BLaER1 (cell line): ENCODE results near the gene CA12.

Experiments
- H3K27ac ChIP-seq: shearing (Covaris generic); formaldehyde crosslinking; 2 replicates; pipeline ENCODE4 v1.8.1; 2022
- H3K27me3 ChIP-seq: shearing (Covaris generic); formaldehyde crosslinking; 2 replicates; pipeline ENCODE4 v1.8.1; 2022
- H3K36me3 ChIP-seq: shearing (Covaris generic); formaldehyde crosslinking; 2 replicates; pipeline ENCODE4 v1.8.1; 2022
- H3K4me1 ChIP-seq: shearing (Covaris generic); formaldehyde crosslinking; 2 replicates; pipeline ENCODE4 v1.8.1; 2022
- H3K4me2 ChIP-seq: shearing (Covaris generic); formaldehyde crosslinking; 2 replicates; pipeline ENCODE4 v1.8.1; 2022
- H3K4me3 ChIP-seq: shearing (Covaris generic); formaldehyde crosslinking; 2 replicates; pipeline ENCODE4 v1.8.1; 2022
- H3K9ac ChIP-seq: shearing (Covaris generic); formaldehyde crosslinking; 2 replicates; pipeline ENCODE4 v1.8.1; 2022
- H3K9me3 ChIP-seq: shearing (Covaris generic); formaldehyde crosslinking; 2 replicates; pipeline ENCODE4 v1.8.1; 2022
- H4K20me1 ChIP-seq: shearing (Covaris generic); formaldehyde crosslinking; 2 replicates; pipeline ENCODE4 v1.8.1; 2022
- Cebpa-rat ChIP-seq: shearing (Covaris generic); IDR thresholded peaks from 2 replicates; pipeline ENCODE4 v1.8.1; 2022

The CA12 gene

DNA sequence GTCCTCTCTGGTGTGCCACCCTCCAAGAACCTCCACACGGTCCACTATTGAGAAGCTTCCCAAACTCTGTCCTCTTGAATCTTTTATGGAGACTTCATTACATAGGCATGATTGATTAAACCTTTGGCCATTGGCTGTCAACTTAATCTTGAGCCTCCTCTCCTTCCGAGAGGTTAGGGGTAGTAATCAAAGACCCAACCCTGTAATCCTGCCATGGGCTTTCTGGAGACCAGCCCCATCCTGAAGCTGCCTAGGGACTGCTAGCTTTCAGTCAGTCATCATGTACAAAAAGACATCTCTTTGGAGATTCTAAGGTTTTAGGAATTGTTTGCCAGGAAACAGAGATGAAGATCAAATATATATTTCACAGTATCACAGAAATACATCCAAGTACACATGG, 67.2 kb downstream of the CA12 start:
- Histone ChIP-seq H3K4me2 (no peak overlapping the region), H3K9me3 (no peaks in the 10 kb centered on the region), H3K9ac (no peak overlapping the region), H3K36me3 (no peaks in the 10 kb centered on the region), H3K27ac (no peak overlapping the region), H4K20me1 (no peaks in the 10 kb centered on the region), H3K4me1 (no peaks in the 10 kb centered on the region), H3K4me3 (no peak overlapping the region), H3K27me3 (no peaks in the 10 kb centered on the region)
- TF ChIP-seq Cebpa-rat = no peak

DNA sequence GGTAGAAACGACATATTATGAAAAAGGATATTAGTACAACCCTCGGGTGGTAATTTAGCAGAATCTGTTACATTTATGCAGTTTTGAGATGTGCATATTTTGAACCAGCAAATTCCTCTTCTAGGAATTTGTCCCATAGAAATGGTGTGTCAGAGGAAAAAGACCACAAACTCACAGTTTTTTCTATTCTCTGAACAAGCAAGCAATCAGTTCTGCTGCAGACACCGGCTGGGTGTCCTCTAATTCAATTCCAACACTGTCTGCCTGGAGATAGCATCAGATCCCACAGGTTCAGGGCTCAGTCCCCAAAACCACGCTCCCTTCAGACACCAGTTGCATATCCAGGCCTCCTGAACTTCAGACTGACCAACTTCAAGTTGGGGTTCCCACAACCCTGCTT, 67.8 kb downstream of the CA12 start:
- TF ChIP-seq Cebpa-rat = no peak
- Histone ChIP-seq H3K9me3 (no peaks in the 10 kb centered on the region), H3K4me1 (no peaks in the 10 kb centered on the region), H3K27me3 (no peaks in the 10 kb centered on the region), H3K9ac (no peak overlapping the region), H3K4me3 (no peak overlapping the region), H4K20me1 (no peaks in the 10 kb centered on the region), H3K27ac (no peak overlapping the region), H3K36me3 (no peaks in the 10 kb centered on the region), H3K4me2 (no peak overlapping the region)

DNA sequence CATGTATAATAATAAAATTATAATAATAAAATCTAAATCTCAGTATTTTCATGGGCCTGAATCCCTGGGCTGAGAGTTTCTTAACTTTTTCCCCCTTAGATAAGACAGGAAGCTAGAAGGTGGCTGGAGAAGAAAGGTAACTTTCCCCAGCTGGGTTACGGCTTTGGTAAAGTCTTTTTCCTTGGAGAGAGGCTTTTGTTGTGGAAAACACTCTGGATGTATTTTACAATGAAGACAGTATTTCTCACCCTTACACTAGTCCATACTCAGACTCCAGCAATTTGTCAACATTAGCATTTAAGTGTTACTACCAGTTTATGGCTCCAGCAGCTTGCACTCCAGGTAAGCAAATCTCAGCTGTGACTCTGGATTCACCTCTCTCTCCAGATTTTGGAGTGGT, 69.4 kb downstream of the CA12 start:
- H3K36me3 ChIP-seq = no peaks in the 10 kb centered on the region

DNA sequence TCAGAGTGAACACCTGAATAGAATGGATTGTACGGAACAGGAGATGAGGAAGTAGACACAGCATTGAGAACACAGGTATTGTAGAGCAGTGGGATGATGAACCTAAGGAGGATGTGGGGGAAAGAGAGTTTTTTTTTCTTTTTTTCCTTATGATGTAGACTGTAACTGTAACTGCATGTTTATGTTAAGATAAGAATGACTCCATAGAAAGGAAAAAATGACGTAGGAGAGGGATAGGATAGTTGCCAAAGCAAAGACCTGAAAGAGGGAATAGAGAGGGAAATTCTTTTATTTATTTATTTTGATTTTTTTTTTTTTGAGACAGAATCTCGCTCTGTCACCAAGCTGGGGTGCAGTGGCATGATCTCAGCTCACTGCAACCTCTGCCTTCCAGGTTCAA, 71.0 kb downstream of the CA12 start:
- H3K36me3 ChIP-seq = peaks cover 13% of the 10 kb centered on the region
- no peaks in the 10 kb centered on the region for H3K9me3 ChIP-seq
- H3K4me1 ChIP-seq = no peaks in the 10 kb centered on the region
- H4K20me1 ChIP-seq = no peaks in the 10 kb centered on the region
- no peak overlapping the region for H3K27ac ChIP-seq
- H3K9ac ChIP-seq = no peak overlapping the region
- H3K4me2 ChIP-seq = no peak overlapping the region
- no peaks in the 10 kb centered on the region for H3K27me3 ChIP-seq
- no peak for TF ChIP-seq Cebpa-rat
- no peak overlapping the region for H3K4me3 ChIP-seq

More for the DNA sequence above, 69.4 kb downstream of the CA12 start:
- Histone ChIP-seq H3K27me3 (no peaks in the 10 kb centered on the region), H4K20me1 (no peaks in the 10 kb centered on the region), H3K27ac (no peak overlapping the region), H3K9me3 (no peaks in the 10 kb centered on the region), H3K9ac (no peak overlapping the region), H3K4me3 (no peak overlapping the region), H3K4me1 (no peaks in the 10 kb centered on the region), H3K4me2 (no peak overlapping the region)
- no peak for TF ChIP-seq Cebpa-rat

DNA sequence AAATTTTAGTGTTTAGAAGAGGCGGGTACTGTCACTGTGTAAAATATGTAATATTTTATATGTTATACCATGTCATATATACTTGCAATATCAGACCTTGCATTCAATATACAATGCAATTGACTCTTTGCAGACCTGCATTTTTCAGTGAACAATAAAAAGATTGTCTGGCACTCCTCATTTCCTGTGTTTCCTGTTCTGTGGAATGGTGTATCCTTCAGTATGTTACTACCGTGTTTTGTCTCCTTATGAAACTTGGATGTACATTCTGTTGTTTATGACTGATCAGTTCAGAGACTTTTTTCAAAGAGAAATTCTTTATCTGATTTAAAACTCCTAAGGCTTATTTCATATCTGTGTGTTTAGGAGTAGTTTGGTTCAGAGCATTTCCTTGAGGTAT, 72.7 kb downstream of the CA12 start:
- no peaks in the 10 kb centered on the region for H3K9me3 ChIP-seq
- no peaks in the 10 kb centered on the region for H4K20me1 ChIP-seq
- no peak overlapping the region for H3K27ac ChIP-seq
- H3K9ac ChIP-seq = no peak overlapping the region
- H3K36me3 ChIP-seq = peaks cover 21% of the 10 kb centered on the region
- no peak for TF ChIP-seq Cebpa-rat
- H3K4me3 ChIP-seq = no peak overlapping the region
- no peak overlapping the region for H3K4me2 ChIP-seq
- no peaks in the 10 kb centered on the region for H3K27me3 ChIP-seq
- H3K4me1 ChIP-seq = no peaks in the 10 kb centered on the region

DNA sequence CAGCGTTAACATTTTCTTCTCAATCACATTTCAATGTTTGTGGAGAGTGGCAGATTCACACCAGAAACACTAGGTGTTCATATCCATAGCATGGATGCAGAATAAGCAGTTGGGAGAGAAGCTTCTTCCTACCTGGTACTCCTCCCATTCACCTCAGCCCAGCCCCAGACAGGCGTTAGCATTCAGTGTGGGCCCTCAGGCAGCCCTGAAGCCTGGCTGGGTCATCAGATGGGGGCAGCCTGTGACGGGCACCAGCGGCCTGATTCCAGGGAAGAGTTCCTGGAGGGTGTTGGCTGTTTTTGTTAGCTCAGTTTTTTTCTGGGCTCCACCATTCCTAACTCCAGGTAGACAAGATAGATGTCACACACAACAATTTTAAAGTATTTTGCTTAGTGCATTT, 73.2 kb downstream of the CA12 start:
- Histone ChIP-seq H3K9me3 (no peaks in the 10 kb centered on the region), H4K20me1 (no peaks in the 10 kb centered on the region), H3K4me1 (no peaks in the 10 kb centered on the region), H3K36me3 (peaks cover 25% of the 10 kb centered on the region), H3K27me3 (no peaks in the 10 kb centered on the region), H3K4me3 (no peak overlapping the region), H3K27ac (no peak overlapping the region), H3K9ac (no peak overlapping the region), H3K4me2 (no peak overlapping the region)
- no peak for TF ChIP-seq Cebpa-rat

DNA sequence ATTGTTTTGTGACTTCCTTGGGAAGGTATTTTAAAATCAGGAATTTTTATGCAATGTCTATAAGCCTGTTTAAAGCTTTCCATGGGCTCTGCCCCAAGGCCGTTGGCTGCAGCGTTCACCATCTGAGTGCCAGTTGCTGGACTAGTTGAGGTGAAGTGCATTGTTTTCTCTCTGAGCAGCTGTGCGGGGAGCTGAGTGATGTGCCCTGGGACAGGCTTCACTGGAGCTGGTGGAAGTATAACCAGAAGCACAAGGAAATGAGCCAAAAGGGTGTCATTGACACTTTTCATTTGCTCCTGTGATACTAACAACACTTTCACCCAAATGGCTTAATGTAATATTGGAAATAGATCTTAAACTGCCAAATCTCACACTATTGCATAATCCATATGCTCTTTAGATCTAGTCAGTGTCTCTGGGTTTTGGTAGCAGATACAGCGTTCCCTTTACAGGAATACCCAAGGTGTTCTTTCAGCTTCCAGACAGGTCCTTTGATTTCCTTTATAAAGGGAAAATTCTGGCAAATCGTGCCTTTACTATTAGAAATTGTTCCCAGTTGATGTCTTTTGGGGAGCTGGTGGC, 75.1 kb downstream of the CA12 start:
- Histone ChIP-seq H3K9me3 (no peaks in the 10 kb centered on the region), H3K27me3 (no peaks in the 10 kb centered on the region), H4K20me1 (no peaks in the 10 kb centered on the region), H3K27ac (no peak overlapping the region), H3K4me3 (no peak overlapping the region), H3K9ac (no peak overlapping the region), H3K4me1 (no peaks in the 10 kb centered on the region), H3K36me3 (peaks cover 42% of the 10 kb centered on the region), H3K4me2 (no peak overlapping the region)
- TF ChIP-seq Cebpa-rat = peak; percentile 31; the same call in 1 of the 2 replicates

DNA sequence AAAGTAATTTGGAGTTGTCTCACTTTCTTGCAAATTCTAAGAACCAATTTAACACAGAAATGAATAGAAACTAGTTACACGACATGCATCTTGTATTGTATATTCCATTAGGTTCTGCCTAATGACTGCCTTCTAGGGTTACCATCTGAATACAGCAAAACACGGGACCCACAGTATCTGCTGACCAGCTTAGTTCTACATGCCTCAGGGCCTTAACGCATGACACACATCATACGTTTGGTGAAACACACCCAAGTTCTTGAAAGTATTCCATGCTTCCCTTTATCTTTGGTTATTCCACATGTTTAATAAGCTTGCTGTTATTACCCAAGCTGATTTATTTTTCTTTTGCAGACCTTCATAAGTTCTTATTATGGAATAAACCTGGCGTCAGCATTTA, 76.4 kb downstream of the CA12 start:
- no peak overlapping the region for H3K27ac ChIP-seq
- no peak overlapping the region for H3K4me3 ChIP-seq
- H4K20me1 ChIP-seq = no peaks in the 10 kb centered on the region
- no peak overlapping the region for H3K9ac ChIP-seq
- no peaks in the 10 kb centered on the region for H3K27me3 ChIP-seq
- no peak overlapping the region for H3K4me2 ChIP-seq
- H3K36me3 ChIP-seq = peaks cover 42% of the 10 kb centered on the region
- no peaks in the 10 kb centered on the region for H3K9me3 ChIP-seq
- no peaks in the 10 kb centered on the region for H3K4me1 ChIP-seq
- TF ChIP-seq Cebpa-rat = no peak

DNA sequence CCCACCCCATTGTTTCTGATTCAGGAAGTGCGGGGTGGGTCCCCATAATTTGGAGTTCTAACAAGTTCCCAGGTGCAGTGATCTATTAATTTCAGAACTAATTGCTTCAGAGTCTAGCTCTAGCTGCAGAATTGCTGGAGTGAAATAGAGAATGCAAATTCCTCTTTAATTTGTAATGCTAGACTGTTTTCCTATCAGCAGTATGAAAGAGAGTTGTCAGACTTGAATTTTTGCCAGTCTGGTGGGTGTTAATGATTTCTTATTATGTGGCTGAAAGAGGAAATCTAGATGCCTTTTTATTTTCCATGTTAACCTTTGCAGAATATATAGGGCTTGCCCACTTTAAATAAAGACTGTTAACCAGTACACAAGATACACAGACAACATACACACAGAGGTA, 80.6 kb downstream of the CA12 start:
- Histone ChIP-seq H4K20me1 (no peaks in the 10 kb centered on the region), H3K36me3 (peaks cover 56% of the 10 kb centered on the region), H3K9ac (no peak overlapping the region), H3K4me3 (no peak overlapping the region), H3K4me2 (no peak overlapping the region), H3K27me3 (no peaks in the 10 kb centered on the region), H3K4me1 (no peaks in the 10 kb centered on the region), H3K9me3 (no peaks in the 10 kb centered on the region), H3K27ac (no peak overlapping the region)
- no peak for TF ChIP-seq Cebpa-rat

DNA sequence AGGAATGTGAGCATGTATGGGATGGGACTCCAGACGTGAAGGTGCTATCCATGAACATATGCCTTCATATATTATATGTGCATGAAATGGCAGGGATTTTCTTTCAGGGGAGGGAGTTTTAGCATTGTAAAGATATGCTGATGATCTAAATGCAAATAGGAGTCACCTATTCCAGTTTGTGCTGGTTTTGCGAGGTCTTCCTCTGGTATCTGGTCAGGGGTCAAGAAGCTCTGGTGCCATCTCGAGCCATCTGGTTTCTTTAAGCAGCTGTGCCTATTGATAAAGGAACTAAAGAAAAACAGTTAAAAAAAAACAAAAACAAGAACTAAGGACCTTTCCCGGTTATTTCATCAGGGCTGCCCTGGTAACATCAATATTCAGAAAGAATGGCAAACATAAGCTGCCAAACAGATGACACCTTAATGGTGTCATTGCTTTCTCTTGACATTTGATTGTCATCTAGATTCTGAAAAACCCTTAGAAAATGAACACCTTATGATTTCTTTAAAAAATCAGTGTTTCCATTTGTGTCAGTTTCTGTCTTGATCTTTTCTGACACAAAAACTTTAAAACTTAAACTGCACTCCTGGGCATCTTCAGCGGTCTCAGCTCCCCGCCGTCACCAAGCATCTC, 81.6 kb downstream of the CA12 start:
- no peaks in the 10 kb centered on the region for H4K20me1 ChIP-seq
- H3K4me3 ChIP-seq = no peak overlapping the region
- no peak overlapping the region for H3K9ac ChIP-seq
- TF ChIP-seq Cebpa-rat = no peak
- no peak overlapping the region for H3K4me2 ChIP-seq
- H3K36me3 ChIP-seq = peaks cover 48% of the 10 kb centered on the region
- H3K4me1 ChIP-seq = peaks cover 5% of the 10 kb centered on the region; the same call in 1 of the 2 replicates
- H3K27ac ChIP-seq = no peak overlapping the region
- H3K27me3 ChIP-seq = no peaks in the 10 kb centered on the region
- no peaks in the 10 kb centered on the region for H3K9me3 ChIP-seq
